BJ (cell line): ENCODE measurements around the gene BICC1. TPM values are rescaled to one million over a fixed set of nuclear protein-coding genes. Genes with fewer than 3 reads are reported as not detected.

Source experiments
- CTCF ChIA-PET: fragments of 350-600 bp; formaldehyde crosslinking; extraction: SDS; loops from one replicate; lab custom pipeline; 2021; ENCODE audit warnings: antibody characterized with exemption, inconsistent platforms; lab: Yijun Ruan, JAX
- POLR2A ChIA-PET: fragments of 300-600 bp; sonication (Branson Sonifier 250); formaldehyde crosslinking; extraction: SDS; loops from one replicate; lab custom pipeline; 2021; ENCODE audit warnings: antibody characterized with exemption; lab: Charles Lee
- DNase-seq: peaks from one replicate; pipeline ENCODE4 v3.0.0-alpha.2; 2011; ENCODE audit warnings: low read depth
- H3K27me3 ChIP-seq: 2 replicates; pipeline ENCODE4 v1.6.0; 2011; ENCODE audit warnings: low read length; ENCODE audit not compliant: control insufficient read depth, insufficient read depth
- H3K36me3 ChIP-seq: 2 replicates; pipeline ENCODE4 v1.5.1; 2011; ENCODE audit warnings: low read length; ENCODE audit not compliant: control insufficient read depth, insufficient read depth
- H3K4me3 ChIP-seq: 2 replicates; pipeline ENCODE4 v1.5.1; 2011; ENCODE audit warnings: low read depth, mild to moderate bottlenecking, control low read depth, low read length
- polyA plus RNA-seq: library from polyadenylated mRNA; depleted of rRNA; stranded (reverse); fragments of >200 nt; gene quantifications from 2 replicates; pipeline ENCODE4 v1.2.3, GENCODE V29; 2011; rRNA removed
- TF ChIP-seq, protein P1 (sequence below): IDR thresholded peaks from 2 replicates; pipeline ENCODE4 v1.5.1; 2011; ENCODE audit warnings: low read depth, mild to moderate bottlenecking, control low read depth, inconsistent platforms, low read length, moderate library complexity; ENCODE audit not compliant: insufficient read depth

The BICC1 gene
- polyA plus RNA-seq, 1 experiment: 27.0 TPM

DNA sequence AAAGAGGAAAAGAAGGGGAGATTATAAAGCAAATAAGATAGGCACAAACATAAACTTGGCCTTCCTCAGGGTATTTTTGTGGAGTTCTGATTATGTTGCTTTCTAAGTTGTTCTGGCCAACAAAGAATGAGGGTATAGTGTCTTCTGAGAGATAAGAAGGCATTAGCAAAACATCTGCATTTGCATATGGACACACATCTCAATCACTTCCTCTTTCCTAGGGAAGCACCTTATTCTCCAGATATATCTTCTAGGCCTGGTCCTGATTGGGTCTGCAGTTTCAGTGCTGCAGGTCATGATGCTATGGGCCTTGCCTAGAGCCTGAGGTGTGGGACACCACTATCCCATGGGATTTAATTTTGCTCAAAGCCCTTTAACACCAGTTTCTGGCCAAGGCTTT, 355.0 kb downstream of the BICC1 start:
- Histone ChIP-seq H3K36me3 (no peaks in the 10 kb centered on the region), H3K4me3 (no peak overlapping the region), H3K27me3 (no peaks in the 10 kb centered on the region)
- TF ChIP-seq, protein P1, sequence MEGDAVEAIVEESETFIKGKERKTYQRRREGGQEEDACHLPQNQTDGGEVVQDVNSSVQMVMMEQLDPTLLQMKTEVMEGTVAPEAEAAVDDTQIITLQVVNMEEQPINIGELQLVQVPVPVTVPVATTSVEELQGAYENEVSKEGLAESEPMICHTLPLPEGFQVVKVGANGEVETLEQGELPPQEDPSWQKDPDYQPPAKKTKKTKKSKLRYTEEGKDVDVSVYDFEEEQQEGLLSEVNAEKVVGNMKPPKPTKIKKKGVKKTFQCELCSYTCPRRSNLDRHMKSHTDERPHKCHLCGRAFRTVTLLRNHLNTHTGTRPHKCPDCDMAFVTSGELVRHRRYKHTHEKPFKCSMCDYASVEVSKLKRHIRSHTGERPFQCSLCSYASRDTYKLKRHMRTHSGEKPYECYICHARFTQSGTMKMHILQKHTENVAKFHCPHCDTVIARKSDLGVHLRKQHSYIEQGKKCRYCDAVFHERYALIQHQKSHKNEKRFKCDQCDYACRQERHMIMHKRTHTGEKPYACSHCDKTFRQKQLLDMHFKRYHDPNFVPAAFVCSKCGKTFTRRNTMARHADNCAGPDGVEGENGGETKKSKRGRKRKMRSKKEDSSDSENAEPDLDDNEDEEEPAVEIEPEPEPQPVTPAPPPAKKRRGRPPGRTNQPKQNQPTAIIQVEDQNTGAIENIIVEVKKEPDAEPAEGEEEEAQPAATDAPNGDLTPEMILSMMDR: no peak
- CTCF ChIA-PET: no interaction called here
- POLR2A ChIA-PET: no interaction called here
- no peak for DNase-seq

DNA sequence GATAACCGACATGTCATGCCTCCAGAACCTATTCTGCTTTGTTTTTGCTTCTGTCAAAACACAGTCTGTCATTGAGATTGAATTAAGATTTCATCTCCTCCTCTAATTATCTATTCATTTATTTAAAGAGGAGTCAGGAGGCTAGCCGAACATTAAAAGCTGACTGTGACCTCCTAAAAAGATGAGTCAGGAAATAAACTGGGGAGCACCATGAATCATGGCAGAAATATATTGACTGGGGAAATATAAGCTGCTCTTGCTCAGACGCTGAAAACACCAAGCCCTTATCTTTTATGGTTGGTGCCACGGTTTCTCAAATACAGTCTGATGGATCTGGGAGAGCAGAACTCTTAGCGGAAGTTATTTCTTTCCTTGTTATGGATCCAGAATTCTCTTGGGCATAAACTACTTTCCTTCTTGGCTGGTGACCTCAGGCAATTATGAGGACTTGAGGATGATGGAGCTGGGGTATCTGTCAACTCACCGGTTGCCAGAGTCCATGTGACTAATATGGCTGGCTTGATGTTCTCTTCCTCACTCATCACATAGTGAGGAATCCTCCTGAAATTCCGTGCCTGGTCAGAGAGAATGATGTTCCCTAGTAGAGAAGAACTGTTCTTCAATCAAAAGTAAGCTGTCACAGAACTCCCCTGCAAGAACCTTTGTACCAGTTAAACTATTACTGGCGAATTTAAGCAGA, 356.2 kb downstream of the BICC1 start:
- H3K36me3 ChIP-seq: no peaks in the 10 kb centered on the region
- no peaks in the 10 kb centered on the region for H3K27me3 ChIP-seq
- ChIA-PET CTCF (no interaction called here), POLR2A (no interaction called here)
- DNase-seq: no peak
- no peak overlapping the region for H3K4me3 ChIP-seq
- TF ChIP-seq, protein P1: no peak

DNA sequence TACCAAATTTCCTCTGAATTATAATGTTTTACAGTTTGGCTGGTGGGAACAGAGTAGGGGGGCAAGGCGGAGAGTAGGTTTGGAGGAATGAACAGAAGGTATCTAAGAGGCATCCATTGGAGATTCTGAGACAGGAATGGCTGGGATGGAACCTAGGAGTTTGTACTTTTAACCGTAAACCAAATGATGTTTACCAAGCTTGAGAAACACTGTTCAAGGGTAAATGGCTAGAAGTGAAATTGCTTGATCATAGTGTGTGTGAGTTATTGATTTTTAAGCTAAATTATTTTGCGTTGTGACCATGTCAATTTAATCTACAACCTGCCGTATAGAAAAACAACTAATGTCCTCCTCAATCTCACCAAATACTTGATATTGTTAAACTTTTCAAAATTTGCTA, 357.4 kb downstream of the BICC1 start:
- H3K4me3 ChIP-seq: no peak overlapping the region
- ChIA-PET POLR2A (no interaction called here), CTCF (no interaction called here)
- DNase-seq: no peak
- TF ChIP-seq, protein P1: no peak
- H3K36me3 ChIP-seq: no peaks in the 10 kb centered on the region
- H3K27me3 ChIP-seq: no peaks in the 10 kb centered on the region

DNA sequence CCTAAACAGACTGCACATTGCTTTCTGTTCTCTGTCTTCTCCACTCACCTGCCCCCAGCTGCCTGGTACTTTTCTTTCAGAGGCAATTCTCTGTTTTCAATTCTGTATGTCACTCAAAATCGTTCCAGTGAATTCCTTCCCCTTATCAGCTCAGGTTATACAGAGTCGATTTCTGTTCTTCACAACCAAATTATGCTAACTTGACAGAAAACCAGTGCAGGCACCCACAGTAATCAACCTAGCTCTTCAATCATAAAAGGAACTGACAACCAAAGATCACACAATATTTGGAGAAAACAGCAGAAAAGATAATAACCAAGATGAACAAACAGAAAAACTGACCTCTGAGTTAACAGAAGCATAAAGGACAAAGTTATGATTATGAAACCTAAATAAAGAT, 360.5 kb downstream of the BICC1 start:
- CTCF ChIA-PET: no interaction called here
- Histone ChIP-seq H3K27me3 (no peaks in the 10 kb centered on the region), H3K4me3 (no peak overlapping the region), H3K36me3 (no peaks in the 10 kb centered on the region)
- TF ChIP-seq, protein P1: no peak
- no peak for DNase-seq
- POLR2A ChIA-PET: no interaction called here

Other genes starting within 250 kb of the BICC1 start
- 0.81 and 1.9 TPM in 2 replicates for gene IPMK, start 245.0 kb upstream of the BICC1 start, polyA plus RNA-seq
- gene CISD1, start 243.7 kb upstream of the BICC1 start, polyA plus RNA-seq: 31.7 and 57.1 TPM in 2 replicates
- gene UBE2D1, start 177.9 kb upstream of the BICC1 start, polyA plus RNA-seq: 7.7 and 15.8 TPM in 2 replicates
- gene TFAM, start 127.5 kb upstream of the BICC1 start, polyA plus RNA-seq: 9.0 and 11.5 TPM in 2 replicates